Measurements from ENCODE around the gene GNAQ.

The GNAQ gene

DNA sequence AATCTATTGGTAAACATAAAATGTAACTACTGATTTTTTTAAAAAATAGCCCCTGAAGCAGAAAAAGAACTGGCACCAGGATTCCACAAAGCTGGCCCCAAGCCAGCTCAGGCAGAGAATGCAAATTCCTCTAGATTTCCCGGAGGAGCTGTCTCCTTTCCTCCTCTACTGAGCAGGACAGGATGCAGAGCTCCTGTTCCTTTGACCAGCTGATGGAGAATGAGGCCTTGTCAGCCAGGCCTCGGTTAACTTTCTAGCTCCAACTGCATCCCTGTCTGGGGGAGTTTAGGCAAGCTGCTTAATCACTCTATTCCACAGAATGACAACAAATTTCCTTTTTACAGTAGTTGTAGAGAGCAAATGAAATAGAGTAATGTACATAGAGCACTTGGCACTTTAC is 155.5 kb downstream of the GNAQ start:
- TF ChIP-seq, protein P1, sequence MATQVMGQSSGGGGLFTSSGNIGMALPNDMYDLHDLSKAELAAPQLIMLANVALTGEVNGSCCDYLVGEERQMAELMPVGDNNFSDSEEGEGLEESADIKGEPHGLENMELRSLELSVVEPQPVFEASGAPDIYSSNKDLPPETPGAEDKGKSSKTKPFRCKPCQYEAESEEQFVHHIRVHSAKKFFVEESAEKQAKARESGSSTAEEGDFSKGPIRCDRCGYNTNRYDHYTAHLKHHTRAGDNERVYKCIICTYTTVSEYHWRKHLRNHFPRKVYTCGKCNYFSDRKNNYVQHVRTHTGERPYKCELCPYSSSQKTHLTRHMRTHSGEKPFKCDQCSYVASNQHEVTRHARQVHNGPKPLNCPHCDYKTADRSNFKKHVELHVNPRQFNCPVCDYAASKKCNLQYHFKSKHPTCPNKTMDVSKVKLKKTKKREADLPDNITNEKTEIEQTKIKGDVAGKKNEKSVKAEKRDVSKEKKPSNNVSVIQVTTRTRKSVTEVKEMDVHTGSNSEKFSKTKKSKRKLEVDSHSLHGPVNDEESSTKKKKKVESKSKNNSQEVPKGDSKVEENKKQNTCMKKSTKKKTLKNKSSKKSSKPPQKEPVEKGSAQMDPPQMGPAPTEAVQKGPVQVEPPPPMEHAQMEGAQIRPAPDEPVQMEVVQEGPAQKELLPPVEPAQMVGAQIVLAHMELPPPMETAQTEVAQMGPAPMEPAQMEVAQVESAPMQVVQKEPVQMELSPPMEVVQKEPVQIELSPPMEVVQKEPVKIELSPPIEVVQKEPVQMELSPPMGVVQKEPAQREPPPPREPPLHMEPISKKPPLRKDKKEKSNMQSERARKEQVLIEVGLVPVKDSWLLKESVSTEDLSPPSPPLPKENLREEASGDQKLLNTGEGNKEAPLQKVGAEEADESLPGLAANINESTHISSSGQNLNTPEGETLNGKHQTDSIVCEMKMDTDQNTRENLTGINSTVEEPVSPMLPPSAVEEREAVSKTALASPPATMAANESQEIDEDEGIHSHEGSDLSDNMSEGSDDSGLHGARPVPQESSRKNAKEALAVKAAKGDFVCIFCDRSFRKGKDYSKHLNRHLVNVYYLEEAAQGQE (IDR thresholded peaks at IDR 0.05; ENCODE audit: insufficient read depth in 1 of 2, low read depth in 2 of 2, low read length in 2 of 2): no peak
- TF ChIP-seq POLR2AphosphoS5 (IDR thresholded peaks at IDR 0.05; ENCODE audit: low read depth, low read length) (no peak), TAF1 (IDR thresholded peaks at IDR 0.05; ENCODE audit: borderline replicate concordance, insufficient read depth, low read length) (no peak), FOXP2 (optimal IDR thresholded peaks at IDR 0.05; ENCODE audit: borderline replicate concordance, extremely low read depth, extremely low read length, insufficient read depth) (no peak), SIN3A (IDR thresholded peaks at IDR 0.05; ENCODE audit: borderline replicate concordance, insufficient read depth, low read length) (no peak)

DNA sequence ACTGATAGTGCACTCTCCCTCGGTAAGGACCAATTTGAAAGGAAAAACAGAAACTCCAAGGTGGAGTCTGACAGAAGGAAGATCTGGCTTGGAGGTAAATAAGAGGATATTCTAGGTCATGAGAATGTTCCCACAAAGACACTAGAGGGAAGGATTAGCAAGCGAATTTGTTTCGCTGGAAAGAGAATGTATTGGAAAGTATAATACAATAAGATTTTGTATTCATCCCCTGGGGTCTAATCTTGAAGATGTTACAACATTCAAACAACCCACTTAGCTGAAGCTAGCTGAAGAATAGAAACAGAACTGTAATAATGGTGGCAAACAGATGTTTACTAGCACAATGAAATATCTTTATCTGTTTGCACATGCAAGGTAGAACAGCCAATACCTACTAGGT is 158.7 kb downstream of the GNAQ start:
- no peak for TF ChIP-seq FOXP2 (optimal IDR thresholded peaks at IDR 0.05; ENCODE audit: borderline replicate concordance, extremely low read depth, extremely low read length, insufficient read depth)
- TF ChIP-seq, protein P1 (IDR thresholded peaks at IDR 0.05; ENCODE audit: insufficient read depth in 1 of 2, low read depth in 2 of 2, low read length in 2 of 2): no peak
- no peak for TF ChIP-seq SIN3A (IDR thresholded peaks at IDR 0.05; ENCODE audit: borderline replicate concordance, insufficient read depth, low read length)
- TF ChIP-seq POLR2AphosphoS5 (IDR thresholded peaks at IDR 0.05; ENCODE audit: low read depth, low read length): no peak
- TF ChIP-seq TAF1 (IDR thresholded peaks at IDR 0.05; ENCODE audit: borderline replicate concordance, insufficient read depth, low read length): no peak

DNA sequence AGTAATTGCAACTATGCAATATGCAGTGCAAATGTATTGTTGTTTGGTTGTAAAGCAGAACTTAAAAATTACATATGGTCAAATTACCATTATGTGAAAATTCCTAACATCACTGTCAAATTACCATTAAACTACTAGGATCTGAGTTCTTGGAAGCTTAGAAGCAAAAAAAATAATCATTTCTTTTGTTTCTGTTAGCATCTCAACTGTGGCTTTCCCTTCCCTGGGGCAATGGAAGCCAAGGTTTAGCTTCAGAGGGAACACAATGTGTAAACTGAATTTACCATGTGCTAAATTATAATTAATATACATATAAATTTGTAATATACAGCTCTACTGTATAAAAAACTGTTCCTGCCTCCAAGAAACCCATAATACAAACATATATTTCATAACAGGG is 159.4 kb downstream of the GNAQ start:
- no peak for TF ChIP-seq SIN3A (IDR thresholded peaks at IDR 0.05; ENCODE audit: borderline replicate concordance, insufficient read depth, low read length)
- TF ChIP-seq, protein P1 (IDR thresholded peaks at IDR 0.05; ENCODE audit: insufficient read depth in 1 of 2, low read depth in 2 of 2, low read length in 2 of 2): no peak
- no peak for TF ChIP-seq TAF1 (IDR thresholded peaks at IDR 0.05; ENCODE audit: borderline replicate concordance, insufficient read depth, low read length)
- TF ChIP-seq POLR2AphosphoS5 (IDR thresholded peaks at IDR 0.05; ENCODE audit: low read depth, low read length): no peak
- no peak for TF ChIP-seq FOXP2 (optimal IDR thresholded peaks at IDR 0.05; ENCODE audit: borderline replicate concordance, extremely low read depth, extremely low read length, insufficient read depth)

DNA sequence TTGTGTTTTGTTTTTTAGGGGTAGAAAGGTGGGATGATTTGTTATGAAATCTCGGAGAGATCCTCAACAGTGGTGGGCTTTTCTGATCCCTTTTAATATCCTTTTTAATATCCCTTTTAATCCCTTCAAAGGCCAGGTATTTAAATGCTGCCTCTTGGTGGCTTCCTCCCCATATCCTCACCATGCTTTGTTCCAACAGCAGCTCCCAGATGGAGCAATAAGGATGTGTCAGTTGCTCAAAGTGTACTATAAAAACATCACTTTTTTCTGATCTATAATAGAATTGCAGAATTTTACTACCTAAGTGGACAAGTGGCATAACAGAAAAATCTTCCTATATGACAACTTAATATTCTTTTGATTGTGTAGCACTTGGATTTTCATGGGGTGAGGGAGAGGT is 160.1 kb downstream of the GNAQ start:
- no peak for TF ChIP-seq TAF1 (IDR thresholded peaks at IDR 0.05; ENCODE audit: borderline replicate concordance, insufficient read depth, low read length)
- TF ChIP-seq FOXP2 (optimal IDR thresholded peaks at IDR 0.05; ENCODE audit: borderline replicate concordance, extremely low read depth, extremely low read length, insufficient read depth): no peak
- TF ChIP-seq SIN3A (IDR thresholded peaks at IDR 0.05; ENCODE audit: borderline replicate concordance, insufficient read depth, low read length): no peak
- no peak for TF ChIP-seq POLR2AphosphoS5 (IDR thresholded peaks at IDR 0.05; ENCODE audit: low read depth, low read length)
- TF ChIP-seq, protein P1 (IDR thresholded peaks at IDR 0.05; ENCODE audit: insufficient read depth in 1 of 2, low read depth in 2 of 2, low read length in 2 of 2): no peak

DNA sequence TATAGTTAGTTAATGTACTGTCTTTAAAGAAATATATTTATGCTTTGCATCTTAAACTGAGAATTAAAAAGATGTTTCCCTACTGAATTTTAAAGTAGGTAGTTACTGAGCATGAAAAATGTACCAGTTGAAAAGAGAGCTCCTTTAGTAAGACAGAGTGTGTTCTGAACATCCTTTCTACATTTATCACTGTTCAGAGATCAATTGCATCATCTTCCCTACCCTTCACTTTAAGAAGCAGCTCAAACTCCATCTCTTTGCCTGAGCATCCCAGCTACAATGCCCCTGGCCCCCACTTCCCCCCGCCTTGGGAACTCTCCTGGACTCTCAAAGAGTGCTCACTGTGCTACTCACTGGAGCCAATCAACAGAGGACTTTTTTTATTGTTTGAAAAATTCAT is 164.7 kb downstream of the GNAQ start:
- no peak for TF ChIP-seq POLR2AphosphoS5 (IDR thresholded peaks at IDR 0.05; ENCODE audit: low read depth, low read length)
- TF ChIP-seq, protein P1 (IDR thresholded peaks at IDR 0.05; ENCODE audit: insufficient read depth in 1 of 2, low read depth in 2 of 2, low read length in 2 of 2): no peak
- no peak for TF ChIP-seq SIN3A (IDR thresholded peaks at IDR 0.05; ENCODE audit: borderline replicate concordance, insufficient read depth, low read length)
- no peak for TF ChIP-seq FOXP2 (optimal IDR thresholded peaks at IDR 0.05; ENCODE audit: borderline replicate concordance, extremely low read depth, extremely low read length, insufficient read depth)
- TF ChIP-seq TAF1 (IDR thresholded peaks at IDR 0.05; ENCODE audit: borderline replicate concordance, insufficient read depth, low read length): no peak

Measured in PFSK-1 (cell line).